HG03045 (cell line): ENCODE data around the gene CDC40.
"Not testable (repeated sequence)": the region's sequence is repeated elsewhere in the genome, so short reads cannot be mapped to it uniquely, and the experiment has no call there.

Experiments
- ATAC-seq: cut with Tn5 transposase; IDR thresholded peaks from one replicate; pipeline ENCODE4 v1.9.1; 2021; ENCODE audit warnings: mild to moderate bottlenecking, moderate library complexity; ENCODE audit not compliant: unreplicated experiment

The CDC40 gene

GRCh38 chr6:110266996-110267395 is 86.8 kb downstream of the CDC40 start:
- no peak for ATAC-seq

DNA sequence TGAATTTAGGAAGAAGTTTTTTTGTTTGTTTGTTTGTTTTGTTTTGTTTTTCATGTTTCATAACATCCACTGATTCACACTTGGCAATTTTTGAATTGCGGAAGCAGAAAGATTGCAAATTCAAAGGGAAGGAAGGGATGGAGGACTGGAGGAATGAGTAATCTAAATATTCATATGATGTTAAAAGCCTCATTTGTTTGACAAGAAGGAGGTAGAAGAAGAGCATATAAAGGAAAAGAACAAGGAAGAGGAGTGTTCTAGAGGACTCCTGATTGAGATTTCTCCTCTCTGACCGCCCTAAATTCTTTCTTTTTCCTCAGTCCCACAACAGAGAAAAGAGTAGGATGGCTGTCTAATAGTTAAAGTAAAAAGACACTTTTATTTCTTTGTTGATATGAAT is 89.4 kb downstream of the CDC40 start:
- no peak for ATAC-seq

DNA sequence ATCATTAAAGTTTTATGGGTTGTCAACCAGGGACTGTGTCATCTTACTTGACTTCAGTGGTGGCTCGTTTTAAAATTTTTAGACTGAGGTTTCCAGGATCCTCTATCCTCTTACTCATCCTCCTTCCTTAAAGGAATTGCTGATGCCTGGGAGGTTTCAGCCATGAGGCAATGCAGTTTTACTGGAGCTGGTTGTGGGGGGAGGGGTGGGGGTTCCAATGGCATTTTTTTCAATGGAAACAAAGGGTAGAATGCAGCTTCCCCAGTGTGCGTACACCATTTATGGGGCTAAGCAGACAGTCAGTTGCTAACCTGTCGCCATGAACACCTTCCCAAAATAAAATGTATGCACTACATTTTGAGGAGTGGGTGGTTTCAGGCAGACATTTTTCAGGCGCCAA is 89.9 kb downstream of the CDC40 start:
- no peak for ATAC-seq

GRCh38 chr6:110271732-110272022 is 91.5 kb downstream of the CDC40 start:
- ATAC-seq = no peak

DNA sequence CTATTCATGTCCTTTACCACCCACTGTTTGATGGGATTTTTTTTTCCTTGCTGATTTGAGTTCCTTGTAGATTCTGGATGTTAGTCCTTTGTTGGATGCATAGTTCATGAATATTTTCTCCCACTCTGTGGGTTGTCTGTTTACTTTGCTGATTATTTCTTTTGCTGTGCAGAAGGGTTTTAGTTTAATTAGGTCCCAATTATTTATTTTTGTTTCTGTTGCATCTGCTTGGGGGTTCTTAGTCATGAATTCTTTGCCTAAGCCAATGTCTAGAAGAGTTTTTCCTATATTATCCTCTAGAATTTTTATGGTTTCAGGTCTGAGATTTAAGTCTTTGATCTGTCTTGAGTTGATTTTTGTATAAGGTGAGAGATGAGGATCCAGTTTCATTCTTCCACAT is 92.6 kb downstream of the CDC40 start:
- ATAC-seq = not testable (repeated sequence)

DNA sequence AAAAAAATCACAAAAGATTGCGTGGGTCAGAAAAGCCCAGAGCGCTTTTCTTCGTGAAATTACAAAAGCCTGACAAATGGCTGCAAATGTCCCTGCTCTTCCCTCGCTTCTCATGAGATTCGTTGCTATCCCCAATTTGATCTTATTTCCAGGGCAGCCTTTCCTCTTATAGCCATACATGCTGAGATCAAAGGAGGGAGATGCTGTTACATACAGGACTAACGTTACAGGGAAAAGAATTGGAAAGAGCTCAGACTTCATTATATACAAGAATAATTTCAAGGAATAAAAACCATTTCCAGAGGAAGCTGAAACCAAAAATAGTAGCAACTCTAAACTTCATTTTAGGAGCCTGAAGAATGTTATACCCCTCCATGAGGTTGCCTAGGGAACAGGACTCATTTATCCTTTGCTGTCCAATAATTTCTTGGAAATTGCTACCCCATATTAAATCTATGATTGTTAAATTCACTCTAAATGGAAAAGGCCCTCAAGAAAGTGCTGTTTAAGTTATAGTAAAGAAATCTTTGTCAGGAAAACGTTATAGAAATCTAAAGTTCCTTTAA is 97.0 kb downstream of the CDC40 start:
- no peak for ATAC-seq
